NCI-H2227 (cell line): ENCODE measurements around the gene SLC27A3.
"Not testable (repeated sequence)": the region's sequence is repeated elsewhere in the genome, so short reads cannot be mapped to it uniquely, and the experiment has no call there.

Experiments
- DNase-seq: peaks from one replicate; lab custom pipeline; 2025; ENCODE audit not compliant: unreplicated experiment; lab: John Stamatoyannopoulos, UW

SLC27A3 gene

GRCh38 chr1:153779781-153780541, 4.8 kb downstream of the SLC27A3 start:
- no peak for DNase-seq

GRCh38 chr1:153780551-153780950, 5.3 kb downstream of the SLC27A3 start:
- no peak for DNase-seq

GRCh38 chr1:153782648-153783047, 7.4 kb downstream of the SLC27A3 start:
- DNase-seq: not testable (repeated sequence)

GRCh38 chr1:153783233-153784190, 8.3 kb downstream of the SLC27A3 start:
- DNase-seq: peak; percentile 97

- DNase-seq: no peak
Measured at GRCh38 chr1:153786038-153786790, 11.0 kb downstream of the SLC27A3 start.

GRCh38 chr1:153789478-153790034, 14.3 kb downstream of the SLC27A3 start:
- no peak for DNase-seq

GRCh38 chr1:153790313-153790965, 15.2 kb downstream of the SLC27A3 start:
- DNase-seq: no peak

- DNase-seq: no peak
Measured at GRCh38 chr1:153790966-153791647, 15.9 kb downstream of the SLC27A3 start.

GRCh38 chr1:153791648-153792253, 16.5 kb downstream of the SLC27A3 start:
- no peak for DNase-seq

GRCh38 chr1:153792631-153793041, 17.4 kb downstream of the SLC27A3 start:
- DNase-seq: no peak

GRCh38 chr1:153793261-153793972, 18.2 kb downstream of the SLC27A3 start:
- DNase-seq: no peak

- DNase-seq: no peak
Measured at GRCh38 chr1:153793973-153794615, 18.9 kb downstream of the SLC27A3 start.

- peak; percentile 38 for DNase-seq
Measured at GRCh38 chr1:153794624-153795329, 19.6 kb downstream of the SLC27A3 start.

GRCh38 chr1:153795330-153795837, 20.2 kb downstream of the SLC27A3 start:
- DNase-seq: no peak

- DNase-seq: no peak
Measured at GRCh38 chr1:153795934-153796785, 21.0 kb downstream of the SLC27A3 start.
